ENCODE data around the gene NUP210.

DNA sequence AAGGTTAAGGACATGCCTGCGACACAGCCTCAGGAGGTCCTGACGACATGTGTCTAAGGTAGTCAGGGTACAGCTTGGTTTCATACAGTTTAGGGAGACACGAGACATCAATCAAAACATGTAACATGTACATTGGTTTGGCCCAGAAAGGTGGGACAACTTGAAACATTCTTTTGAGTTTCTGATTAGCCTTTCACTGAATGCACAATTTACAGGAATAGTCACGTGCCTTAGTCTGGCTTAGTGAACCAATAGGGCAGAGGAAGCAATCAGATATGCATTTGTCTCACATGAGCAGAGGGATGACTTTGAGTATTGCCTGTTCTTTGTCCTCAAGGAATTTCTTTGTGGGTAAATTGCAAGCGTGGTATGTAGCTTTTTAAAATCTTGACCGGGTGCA, 35.5 kb upstream of the NUP210 start:
- TF ChIP-seq TAF1 (IDR thresholded peaks at IDR 0.05; ENCODE audit: borderline replicate concordance, insufficient read depth, low read length) (no peak), POLR2AphosphoS5 (IDR thresholded peaks at IDR 0.05; ENCODE audit: low read depth, low read length) (no peak), REST (IDR thresholded peaks at IDR 0.05; ENCODE audit: insufficient read depth in 1 of 2, low read depth in 2 of 2, low read length in 2 of 2) (no peak), SIN3A (IDR thresholded peaks at IDR 0.05; ENCODE audit: borderline replicate concordance, insufficient read depth, low read length) (no peak), FOXP2 (optimal IDR thresholded peaks at IDR 0.05; ENCODE audit: borderline replicate concordance, extremely low read depth, extremely low read length, insufficient read depth) (no peak)

Data from PFSK-1 (cell line).